Measurements from ENCODE around the gene RFLNA. TPM values are rescaled to one million over a fixed set of nuclear protein-coding genes. Genes with fewer than 3 reads are reported as not detected.

The RFLNA gene
- total RNA-seq, 4 donors from 2014 or later = 3.9 to 13.7 TPM; not detected in 2

- H3K27me3 ChIP-seq = no peaks in the 10 kb centered on the region
- DNase-seq = no peak
These were observed 27.6 kb upstream of the RFLNA start for GRCh38 chr12:124267205-124267778.

GRCh38 chr12:124270671-124271070, 24.2 kb upstream of the RFLNA start:
- H3K27ac ChIP-seq = no peak overlapping the region
- TF ChIP-seq CTCF (IDR thresholded peaks at IDR 0.05) = no peak
- no peak for TF ChIP-seq POLR2A (IDR thresholded peaks at IDR 0.05)
- intact Hi-C loops (cut with DNase I; ENCODE audit: low total_unique reads) = no loop called here

More at GRCh38 chr12:124267205-124267778, 27.6 kb upstream of the RFLNA start:
- H3K36me3 ChIP-seq = no peaks in the 10 kb centered on the region
- intact Hi-C loops (cut with DNase I; ENCODE audit: low total_unique reads) = no loop called here
- no peak overlapping the region for H3K27ac ChIP-seq
- H3K4me1 ChIP-seq = no peaks in the 10 kb centered on the region
- no peak for TF ChIP-seq CTCF (IDR thresholded peaks at IDR 0.05)
- TF ChIP-seq POLR2A (IDR thresholded peaks at IDR 0.05) = no peak
- no peaks in the 10 kb centered on the region for H3K9me3 ChIP-seq
- H3K4me3 ChIP-seq = no peak overlapping the region

GRCh38 chr12:124273630-124274029, 21.3 kb upstream of the RFLNA start:
- TF ChIP-seq CTCF (IDR thresholded peaks at IDR 0.05) (no peak), POLR2A (IDR thresholded peaks at IDR 0.05) (no peak)
- H3K4me3 ChIP-seq = no peak overlapping the region
- no peaks in the 10 kb centered on the region for H3K4me1 ChIP-seq
- no peaks in the 10 kb centered on the region for H3K27me3 ChIP-seq
- no peak overlapping the region for H3K27ac ChIP-seq
- no peaks in the 10 kb centered on the region for H3K9me3 ChIP-seq
- DNase-seq = no peak
- intact Hi-C loops (cut with DNase I; ENCODE audit: low total_unique reads) = no loop called here
- no peaks in the 10 kb centered on the region for H3K36me3 ChIP-seq

More at GRCh38 chr12:124270671-124271070, 24.2 kb upstream of the RFLNA start:
- H3K4me3 ChIP-seq = no peak overlapping the region
- H3K27me3 ChIP-seq = no peaks in the 10 kb centered on the region
- H3K36me3 ChIP-seq = no peaks in the 10 kb centered on the region
- H3K9me3 ChIP-seq = no peaks in the 10 kb centered on the region
- no peak for DNase-seq
- no peaks in the 10 kb centered on the region for H3K4me1 ChIP-seq

GRCh38 chr12:124276337-124276736, 18.6 kb upstream of the RFLNA start:
- intact Hi-C loops (cut with DNase I; ENCODE audit: low total_unique reads) = no loop called here

More at GRCh38 chr12:124276337-124276736, 18.6 kb upstream of the RFLNA start:
- Histone ChIP-seq H3K36me3 (no peaks in the 10 kb centered on the region), H3K27ac (no peak overlapping the region), H3K27me3 (no peaks in the 10 kb centered on the region), H3K4me3 (no peak overlapping the region), H3K9me3 (peaks cover 0 to 5% of the 10 kb centered on the region in 2 donors), H3K4me1 (no peaks in the 10 kb centered on the region)
- DNase-seq = no peak
- TF ChIP-seq POLR2A (IDR thresholded peaks at IDR 0.05) = no peak
- no peak for TF ChIP-seq CTCF (IDR thresholded peaks at IDR 0.05)

Measured in uterus (tissue), 4 donors.